IPS-NIHi7 (cell line): Measurements from ENCODE around the gene PRR18.
A peak's percentile ranks its signal among the peaks of the same experiment; 100 is the strongest.

Experiments
- DNase-seq: peaks from one replicate; pipeline ENCODE4 v3.0.0; 2012; ENCODE audit warnings: mixed read lengths; ENCODE audit errors: extremely low spot score

Gene PRR18

GRCh38 chr6:166275714-166276166 lies 32.5 kb downstream of the PRR18 start:
- peak; percentile 86 for DNase-seq

GRCh38 chr6:166274739-166275370 lies 33.3 kb downstream of the PRR18 start:
- no peak for DNase-seq

GRCh38 chr6:166274163-166274562 lies 34.0 kb downstream of the PRR18 start:
- DNase-seq: no peak

- DNase-seq: no peak
Measured at GRCh38 chr6:166271376-166271765, 36.8 kb downstream of the PRR18 start.

GRCh38 chr6:166270706-166271375 lies 37.4 kb downstream of the PRR18 start:
- no peak for DNase-seq

GRCh38 chr6:166269301-166270039 lies 38.7 kb downstream of the PRR18 start:
- DNase-seq: no peak

GRCh38 chr6:166268431-166268830 lies 39.8 kb downstream of the PRR18 start:
- peak; percentile 40 for DNase-seq

- no peak for DNase-seq
Measured at GRCh38 chr6:166267526-166267925, 40.7 kb downstream of the PRR18 start.

GRCh38 chr6:166266336-166266735 lies 41.9 kb downstream of the PRR18 start:
- no peak for DNase-seq

GRCh38 chr6:166262743-166263515 lies 45.3 kb downstream of the PRR18 start:
- no peak for DNase-seq

- no peak for DNase-seq
Measured at GRCh38 chr6:166259296-166259977, 48.8 kb downstream of the PRR18 start.

- DNase-seq: no peak
Measured at GRCh38 chr6:166258854-166259276, 49.3 kb downstream of the PRR18 start.

GRCh38 chr6:166257911-166258318 lies 50.3 kb downstream of the PRR18 start:
- no peak for DNase-seq
